PFSK-1 (cell line): Measurements from ENCODE around the gene MYH13.

ENCODE experiments used
- POLR2AphosphoS5 ChIP-seq: IDR thresholded peaks from 2 replicates; pipeline ENCODE4 v1.6.1; 2012; ENCODE audit warnings: low read depth, mild to moderate bottlenecking, control low read depth, low read length, moderate library complexity
- REST ChIP-seq, 2 experiments: IDR thresholded peaks; 2 replicates each; pipeline versions ENCODE4 v1.6.1 to v1.8.0; 2011 to 2012; ENCODE audit warnings: low read depth in 2 of 2, low read length in 2 of 2, control low read depth in 1 of 2, inconsistent platforms in 1 of 2, mild to moderate bottlenecking in 1 of 2, moderate library complexity in 1 of 2; ENCODE audit not compliant: insufficient read depth in 1 of 2
- SIN3A ChIP-seq: IDR thresholded peaks from 2 replicates; pipeline ENCODE4 v1.6.1; 2012; ENCODE audit warnings: mild to moderate bottlenecking, low read length, moderate library complexity, borderline replicate concordance; ENCODE audit not compliant: insufficient read depth
- TAF1 ChIP-seq: IDR thresholded peaks from 2 replicates; pipeline ENCODE4 v1.6.1; 2012; ENCODE audit warnings: low read length, control low read depth, borderline replicate concordance; ENCODE audit not compliant: insufficient read depth

- no peak for TF ChIP-seq TAF1
- TF ChIP-seq REST (IDR thresholded peaks at IDR 0.05; ENCODE audit: insufficient read depth in 1 of 2, low read depth in 2 of 2, low read length in 2 of 2), result no peak
- no peak for TF ChIP-seq POLR2AphosphoS5
- no peak for TF ChIP-seq SIN3A
Observed at GRCh38 chr17:10316801-10317542, 55.8 kb downstream of the MYH13 start.
